ENCODE data around the gene S100A9. TPM values are rescaled to one million over a fixed set of nuclear protein-coding genes. Genes with fewer than 3 reads are reported as not detected.
"Not testable (repeated sequence)": the region's sequence is repeated elsewhere in the genome, so short reads cannot be mapped to it uniquely, and the experiment has no call there.

The S100A9 gene
- total RNA-seq, 1 experiment from 2014 or later, result 0.44 TPM

GRCh38 chr1:153316013-153316412 is 41.6 kb upstream of the S100A9 start:
- H3K9me3 ChIP-seq (ENCODE audit: control insufficient read depth, insufficient read depth, low read depth, low read length); H3K27me3 ChIP-seq (ENCODE audit: control insufficient read depth, insufficient read depth, low read length); DNase-seq (ENCODE audit: low read depth, low spot score); POLR2A ChIA-PET; in situ Hi-C loops (cut with HindIII; ENCODE audit: low pct_unique_long_range_greater_than_20kb, low sequenced_read_pairs); intact Hi-C loops (cut with micrococcal nuclease; ENCODE audit: unreplicated experiment); H3K36me3 ChIP-seq (ENCODE audit: control insufficient read depth, insufficient read depth, low read length); H3K4me1 ChIP-seq (ENCODE audit: control insufficient read depth, insufficient read depth, low read length); BruUV-seq (replicated peaks); H3K4me3 ChIP-seq (ENCODE audit: low read depth in 2 of 2, low read length in 2 of 2); ATAC-seq; CTCF ChIA-PET; H3K27ac ChIP-seq (ENCODE audit: low read length): not testable (repeated sequence)

GRCh38 chr1:153318145-153318544 is 39.5 kb upstream of the S100A9 start:
- DNase-seq (ENCODE audit: low read depth, low spot score); H3K9me3 ChIP-seq (ENCODE audit: control insufficient read depth, insufficient read depth, low read depth, low read length); H3K4me3 ChIP-seq (ENCODE audit: low read depth in 2 of 2, low read length in 2 of 2); H3K27me3 ChIP-seq (ENCODE audit: control insufficient read depth, insufficient read depth, low read length); CTCF ChIA-PET; in situ Hi-C loops (cut with HindIII; ENCODE audit: low pct_unique_long_range_greater_than_20kb, low sequenced_read_pairs); H3K36me3 ChIP-seq (ENCODE audit: control insufficient read depth, insufficient read depth, low read length); intact Hi-C loops (cut with micrococcal nuclease; ENCODE audit: unreplicated experiment); H3K27ac ChIP-seq (ENCODE audit: low read length); ATAC-seq; POLR2A ChIA-PET; BruUV-seq (replicated peaks); H3K4me1 ChIP-seq (ENCODE audit: control insufficient read depth, insufficient read depth, low read length): not testable (repeated sequence)

GRCh38 chr1:153322568-153322967 is 35.1 kb upstream of the S100A9 start:
- ChIA-PET CTCF (no interaction called here), POLR2A (no interaction called here)
- Histone ChIP-seq H3K36me3 (ENCODE audit: control insufficient read depth, insufficient read depth, low read length) (no peaks in the 10 kb centered on the region), H3K27me3 (ENCODE audit: control insufficient read depth, insufficient read depth, low read length) (no peaks in the 10 kb centered on the region; the same call in 1 of the 2 replicates), H3K9me3 (ENCODE audit: control insufficient read depth, insufficient read depth, low read depth, low read length) (peaks cover 3% of the 10 kb centered on the region; the same call in 1 of the 2 replicates), H3K4me3 (ENCODE audit: low read depth in 2 of 2, low read length in 2 of 2) (no peak overlapping the region), H3K27ac (ENCODE audit: low read length) (no peak overlapping the region), H3K4me1 (ENCODE audit: control insufficient read depth, insufficient read depth, low read length) (no peaks in the 10 kb centered on the region)
- in situ Hi-C loops (cut with HindIII; ENCODE audit: low pct_unique_long_range_greater_than_20kb, low sequenced_read_pairs), result no loop called here
- no peak for ATAC-seq
- TF ChIP-seq POLR2AphosphoS5 (IDR thresholded peaks at IDR 0.05; ENCODE audit: low read depth, low read length) (no peak), CTCF (IDR thresholded peaks at IDR 0.05) (no peak), REST (IDR thresholded peaks at IDR 0.05; ENCODE audit: insufficient read depth in 1 of 2, low read depth in 2 of 2, low read length in 1 of 2) (no peak), SIN3A (IDR thresholded peaks at IDR 0.05; ENCODE audit: borderline replicate concordance, insufficient read depth, low read depth, low read length) (no peak), TCF7L2 (IDR thresholded peaks at IDR 0.05; ENCODE audit: low read depth, low read length) (no peak)
- intact Hi-C loops (cut with micrococcal nuclease; ENCODE audit: unreplicated experiment), result no loop called here
- no TSS peak for BruUV-seq (replicated peaks)
- DNase-seq (ENCODE audit: low read depth, low spot score), result no peak

Measured in Panc1 (cell line).